ENCODE data around the gene PPP3CB. TPM values are rescaled to one million over a fixed set of nuclear protein-coding genes. Genes with fewer than 3 reads are reported as not detected.

The PPP3CB gene
- 67.7 TPM for total RNA-seq
- long read RNA-seq, transcript PPP3CB-204 (14 exons, 3,149 nt): major isoform, 10 of 52 reads
- long read RNA-seq, transcript PPP3CB-202 (14 exons, 3,501 nt): minor isoform, 8 of 52 reads
- long read RNA-seq, partial matches to known transcripts: 6 of 52 reads
- long read RNA-seq, other reads (novel, unspliced or antisense): 28 of 52 reads

DNA sequence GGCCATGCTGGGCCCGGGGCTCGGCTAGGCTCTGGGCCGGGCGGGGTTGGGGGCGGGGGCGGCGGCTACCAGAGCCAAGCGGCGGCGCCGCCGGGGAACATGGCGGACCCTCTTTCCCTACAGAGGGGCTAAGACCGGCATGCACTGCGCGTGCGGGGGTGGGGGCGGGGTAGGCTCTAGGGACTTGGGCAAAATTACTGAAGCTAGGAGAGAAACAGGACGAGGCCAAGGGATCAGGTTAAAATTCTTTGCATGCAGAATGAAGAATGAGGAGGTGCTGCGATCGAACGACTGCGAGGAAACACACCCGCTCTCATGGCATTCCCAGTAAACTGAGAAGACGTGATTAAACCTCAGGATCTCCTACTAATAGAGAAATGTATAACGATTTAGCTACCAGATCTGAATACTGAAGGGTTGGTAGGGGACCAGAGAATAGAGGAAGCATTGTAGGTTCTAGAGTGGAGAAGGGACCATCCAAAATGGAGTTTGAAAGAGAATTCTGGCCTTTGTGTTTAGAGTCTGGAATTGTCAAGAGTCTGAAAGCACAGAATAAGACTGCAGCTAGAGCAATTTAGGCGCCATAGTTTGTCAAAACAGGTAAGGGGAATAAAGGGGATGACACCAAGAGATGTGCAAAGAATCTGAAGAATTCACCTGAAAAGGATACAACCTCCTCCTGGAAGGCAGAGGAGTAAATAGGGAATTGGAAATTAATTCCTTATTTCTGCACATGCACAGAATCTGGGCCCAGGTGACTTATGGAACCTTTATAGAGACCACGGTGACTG lies at the start of gene PPP3CB:
TSS of gene PPP3CB (minus strand) at position 141 of the 791 bp plus-strand sequence. CDS start at position 6, 135 bp downstream.
- intact Hi-C loops (cut with micrococcal nuclease): no loop called here

GRCh38 chr10:73545357-73545756 lies 49.5 kb upstream of the PPP3CB start:
- intact Hi-C loops (cut with micrococcal nuclease): no loop called here
- no peak for ATAC-seq

More for the DNA sequence above, at the start of gene PPP3CB:
- DNase-seq (peak; percentile 92), ATAC-seq (peak; percentile 91)

DNA sequence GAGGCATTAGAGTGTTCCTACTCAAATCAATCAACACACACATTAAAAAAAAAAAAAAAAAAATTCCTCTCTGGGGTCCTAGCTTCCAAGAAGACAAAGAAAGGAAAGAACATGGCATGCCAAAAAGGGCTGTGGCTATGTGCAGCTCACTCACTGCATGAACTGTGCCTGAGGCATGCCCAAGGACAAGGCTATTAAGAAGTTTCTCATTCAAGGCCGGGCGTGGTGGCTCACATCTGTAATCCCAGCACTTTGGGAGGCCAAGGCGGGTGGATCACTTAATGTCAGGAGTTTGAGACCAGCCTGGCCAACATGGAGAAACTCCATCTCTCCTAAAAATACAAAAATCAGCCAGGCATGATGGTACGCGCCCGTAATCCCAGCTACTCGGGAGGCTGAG lies 41.9 kb upstream of the PPP3CB start:
- DNase-seq (no peak), ATAC-seq (no peak)
- intact Hi-C loops (cut with micrococcal nuclease): no loop called here

More at GRCh38 chr10:73545357-73545756, 49.5 kb upstream of the PPP3CB start:
- no peak for DNase-seq

GRCh38 chr10:73537288-73537687 lies 41.5 kb upstream of the PPP3CB start:
- ATAC-seq: no peak
- DNase-seq: no peak
- intact Hi-C loops (cut with micrococcal nuclease): no loop called here

GRCh38 chr10:73534857-73535256 lies 39.0 kb upstream of the PPP3CB start:
- DNase-seq: no peak
- intact Hi-C loops (cut with micrococcal nuclease): no loop called here
- ATAC-seq: no peak

- DNase-seq: no peak
- ATAC-seq: peak; percentile 90
- intact Hi-C loops (cut with micrococcal nuclease): no loop called here
These were observed 33.4 kb upstream of the PPP3CB start for GRCh38 chr10:73529089-73529832.

- ATAC-seq: no peak
- no peak for DNase-seq
- intact Hi-C loops (cut with micrococcal nuclease): no loop called here
These were observed 26.4 kb upstream of the PPP3CB start for GRCh38 chr10:73522263-73522662.

GRCh38 chr10:73519336-73519735 lies 23.5 kb upstream of the PPP3CB start:
- ATAC-seq (no peak), DNase-seq (no peak)
- intact Hi-C loops (cut with micrococcal nuclease): no loop called here

DNA sequence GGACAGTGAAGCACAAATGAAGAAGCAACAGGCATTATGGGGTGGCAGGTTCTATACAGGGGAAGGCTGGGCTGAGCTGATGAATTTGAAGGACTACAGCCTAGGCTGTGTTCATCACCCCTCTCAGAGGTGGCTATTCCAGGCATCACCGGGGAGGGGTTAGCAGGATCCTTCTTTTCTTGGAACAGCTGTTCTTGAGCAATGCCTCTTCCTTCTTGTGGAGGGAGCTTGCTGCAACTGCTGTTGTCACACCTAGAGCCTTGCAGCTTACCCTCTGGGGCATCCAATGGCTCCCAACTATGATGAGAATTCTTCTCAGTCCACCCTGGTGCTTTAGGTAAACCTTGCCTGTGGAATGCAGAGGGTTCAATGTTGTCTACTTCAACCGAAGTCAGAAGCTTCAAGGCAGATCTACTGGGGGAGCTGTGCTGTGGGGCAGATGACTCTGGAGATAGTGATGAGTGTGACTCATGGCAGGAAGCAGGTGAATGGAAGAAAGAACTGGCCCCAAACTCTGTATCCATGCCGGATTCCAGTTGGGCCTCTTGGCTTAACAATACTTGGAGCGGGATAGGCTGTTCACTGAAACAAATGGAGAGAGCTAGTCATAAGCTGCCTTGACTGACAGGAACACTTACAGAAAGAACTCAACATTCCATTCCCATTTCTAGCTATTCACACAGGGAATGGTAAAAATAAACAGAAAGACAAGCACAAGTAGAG lies 21.5 kb upstream of the PPP3CB start:
- DNase-seq (no peak), ATAC-seq (no peak)
- intact Hi-C loops (cut with micrococcal nuclease): no loop called here

GRCh38 chr10:73512207-73512743 lies 16.5 kb upstream of the PPP3CB start:
- no peak for DNase-seq
- ATAC-seq: no peak
- intact Hi-C loops (cut with micrococcal nuclease): no loop called here

DNA sequence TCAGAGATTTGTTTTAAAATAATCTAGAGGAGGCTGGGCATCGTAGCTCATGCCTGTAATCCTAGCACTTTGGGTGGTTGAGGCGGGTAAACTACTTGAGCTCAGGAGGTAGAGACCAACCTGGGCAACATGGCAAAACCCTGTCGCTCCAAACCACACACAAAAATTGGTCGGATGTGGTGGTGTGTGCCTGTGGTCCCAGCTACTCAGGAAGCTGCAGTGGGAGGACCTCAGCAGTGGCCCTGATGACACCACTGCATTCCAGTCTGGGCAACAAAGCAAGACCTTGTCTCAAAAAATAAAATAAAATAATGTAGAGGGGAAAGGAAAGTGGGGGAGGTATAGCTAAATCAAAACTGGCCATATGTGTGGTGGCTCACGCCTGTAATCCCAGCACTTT lies 13.9 kb upstream of the PPP3CB start:
- no peak for DNase-seq
- no peak for ATAC-seq
- intact Hi-C loops (cut with micrococcal nuclease): no loop called here

DNA sequence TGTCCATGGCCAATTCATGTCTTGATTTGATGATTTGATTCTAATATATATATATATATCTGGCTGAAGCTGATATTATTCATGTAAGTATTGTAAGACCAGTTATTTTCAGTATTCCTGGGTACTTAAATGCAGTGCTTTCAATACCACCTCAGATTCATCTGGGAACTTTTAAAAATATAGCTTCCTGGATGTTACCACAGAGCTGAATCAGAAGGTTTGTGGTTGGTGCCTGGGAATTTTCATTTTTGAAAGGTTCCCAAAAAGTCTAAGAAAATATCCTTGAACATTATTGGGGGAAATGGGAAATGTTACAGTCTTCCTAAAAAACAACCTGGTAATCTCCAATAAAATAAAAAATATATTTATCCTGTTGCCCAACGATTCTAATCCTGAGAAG lies 10.7 kb upstream of the PPP3CB start:
- intact Hi-C loops (cut with micrococcal nuclease): no loop called here
- ATAC-seq: no peak

DNA sequence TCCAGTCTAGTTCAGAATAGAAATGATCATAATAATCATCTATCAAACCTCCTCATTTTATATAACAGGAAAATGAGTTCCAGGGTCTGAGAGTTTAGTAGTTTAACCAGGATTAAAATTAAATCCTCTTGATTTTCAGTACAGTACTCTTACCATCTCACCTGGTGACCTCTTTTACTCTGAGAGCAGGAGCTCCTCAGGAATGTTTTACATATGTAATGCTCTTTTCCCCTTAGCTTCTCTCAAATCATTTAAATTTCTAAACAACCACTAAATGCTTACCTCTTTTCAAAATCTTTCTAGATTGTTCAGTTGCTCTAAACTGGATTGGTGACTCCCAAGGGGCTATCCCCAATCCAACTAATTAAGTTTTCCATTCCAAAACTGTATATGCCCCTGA lies 10.2 kb upstream of the PPP3CB start:
- ATAC-seq (no peak), DNase-seq (no peak)

More for the DNA sequence above, 10.7 kb upstream of the PPP3CB start:
- no peak for DNase-seq

DNA sequence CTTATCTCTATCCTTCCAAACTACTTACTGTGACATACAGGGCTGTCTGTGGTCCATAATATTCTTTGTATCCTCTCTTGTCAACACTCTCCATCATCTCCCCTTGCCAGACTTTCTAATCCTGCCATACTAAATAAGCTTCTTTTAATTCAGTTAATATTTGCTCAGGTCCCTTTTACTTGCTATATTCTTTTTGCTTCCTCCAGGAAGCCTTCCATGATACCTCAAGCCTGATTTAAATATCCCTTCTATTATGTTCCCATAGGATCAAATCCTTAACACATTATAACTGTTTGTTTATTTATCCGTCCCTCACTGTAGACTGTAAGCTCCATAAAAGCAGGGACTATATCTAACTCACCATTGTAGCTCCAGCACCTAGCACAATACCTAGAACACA lies 7.2 kb upstream of the PPP3CB start:
- ATAC-seq: no peak
- intact Hi-C loops (cut with micrococcal nuclease): no loop called here
- DNase-seq: no peak

More for the DNA sequence above, 10.2 kb upstream of the PPP3CB start:
- intact Hi-C loops (cut with micrococcal nuclease): no loop called here

DNA sequence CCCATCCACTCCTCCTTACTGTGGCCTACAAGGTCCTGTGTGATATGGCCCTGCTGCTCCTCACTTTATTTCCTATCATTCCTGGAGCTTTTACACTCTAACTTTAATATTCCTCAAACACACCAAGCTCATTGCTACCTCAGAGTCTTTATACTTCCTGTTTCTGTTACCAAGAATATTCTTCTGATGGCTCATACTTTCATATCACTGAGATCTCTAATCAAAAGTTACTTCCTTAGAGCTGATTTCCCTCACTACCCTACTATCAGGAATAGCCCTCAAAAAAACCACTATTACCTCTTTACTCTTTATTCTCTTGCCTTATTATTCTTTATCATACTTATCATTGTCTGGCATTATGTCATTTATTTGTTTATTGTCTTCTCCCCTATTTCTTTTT lies 5.8 kb upstream of the PPP3CB start:
- no peak for DNase-seq
- intact Hi-C loops (cut with micrococcal nuclease): no loop called here
- no peak for ATAC-seq

DNA sequence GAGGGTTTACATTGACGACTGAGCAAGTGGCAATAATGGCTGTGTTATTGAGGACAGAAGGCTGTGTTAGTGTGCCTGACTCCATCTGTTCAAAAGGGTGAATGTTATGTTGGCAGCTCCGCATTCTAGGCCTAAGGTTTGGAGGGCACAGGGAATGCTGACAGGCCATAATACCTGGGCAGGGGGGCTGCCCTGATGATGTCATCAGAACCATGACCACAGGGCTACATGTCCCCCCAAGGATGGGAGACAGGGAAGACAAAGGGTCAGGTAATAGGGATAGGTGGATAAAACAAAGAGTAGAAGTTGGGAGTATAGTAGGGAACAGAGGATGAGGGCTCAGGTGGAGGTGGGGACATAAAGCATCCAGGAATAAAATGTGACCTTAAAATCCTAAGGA lies 1.8 kb upstream of the PPP3CB start:
- no peak for ATAC-seq
- intact Hi-C loops (cut with micrococcal nuclease): no loop called here
- no peak for DNase-seq

- peak; percentile 94 for DNase-seq
- intact Hi-C loops (cut with micrococcal nuclease): no loop called here
- peak; percentile 93 for ATAC-seq
These were observed 469 bp downstream of the PPP3CB start for GRCh38 chr10:73495226-73495883.

- ATAC-seq (no peak), DNase-seq (no peak)
- intact Hi-C loops (cut with micrococcal nuclease): no loop called here
These were observed 973 bp downstream of the PPP3CB start for GRCh38 chr10:73494877-73495225.

- ATAC-seq: no peak
- intact Hi-C loops (cut with micrococcal nuclease): no loop called here
- no peak for DNase-seq
These were observed 1.6 kb downstream of the PPP3CB start for GRCh38 chr10:73494213-73494612.
